GM19351 (cell line): ENCODE measurements around the gene SHISA2.
"Not testable (repeated sequence)": the region's sequence is repeated elsewhere in the genome, so short reads cannot be mapped to it uniquely, and the experiment has no call there.

Experiments used
- ATAC-seq: cut with Tn5 transposase; IDR thresholded peaks from one replicate; pipeline ENCODE4 v1.9.1; 2021; ENCODE audit warnings: mild to moderate bottlenecking, moderate library complexity; ENCODE audit not compliant: unreplicated experiment

The SHISA2 gene

DNA sequence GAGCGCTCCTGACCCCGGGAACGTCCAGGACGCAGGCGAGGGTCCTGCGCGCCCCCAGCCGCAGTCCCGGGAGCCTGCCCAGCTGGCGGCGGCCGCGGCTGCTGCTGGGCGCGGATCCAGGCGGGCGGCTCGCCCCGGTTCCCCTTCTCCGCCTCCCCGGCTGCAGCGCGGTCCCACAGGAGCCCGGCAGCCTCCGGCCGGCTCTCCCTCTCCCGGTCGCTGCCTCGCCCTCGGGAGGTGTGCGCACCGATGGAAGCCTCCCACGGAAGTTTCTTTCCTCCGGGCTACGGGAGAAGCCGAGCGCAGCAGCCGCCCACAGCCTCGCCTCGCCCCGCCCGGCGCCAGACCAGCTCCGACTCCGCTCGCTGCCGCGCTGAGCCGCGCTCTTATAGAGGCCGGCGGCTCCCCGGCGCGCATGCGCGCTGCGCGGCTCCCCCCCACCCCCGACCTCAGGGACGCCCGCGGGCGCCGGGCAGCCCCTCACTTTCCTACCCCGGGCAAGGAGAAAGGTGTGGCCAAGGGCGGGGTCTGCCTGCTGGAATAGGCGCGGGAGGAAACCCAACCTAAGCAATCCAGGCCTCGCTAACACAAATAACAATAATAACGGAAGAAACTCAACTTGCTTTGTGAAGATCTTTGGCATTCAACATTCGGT, at the start of gene SHISA2:
SHISA2 (minus strand) TSS at position 360 of the 655 bp plus-strand sequence. CDS start 1,041 bp downstream, outside the sequence.
- no peak for ATAC-seq

DNA sequence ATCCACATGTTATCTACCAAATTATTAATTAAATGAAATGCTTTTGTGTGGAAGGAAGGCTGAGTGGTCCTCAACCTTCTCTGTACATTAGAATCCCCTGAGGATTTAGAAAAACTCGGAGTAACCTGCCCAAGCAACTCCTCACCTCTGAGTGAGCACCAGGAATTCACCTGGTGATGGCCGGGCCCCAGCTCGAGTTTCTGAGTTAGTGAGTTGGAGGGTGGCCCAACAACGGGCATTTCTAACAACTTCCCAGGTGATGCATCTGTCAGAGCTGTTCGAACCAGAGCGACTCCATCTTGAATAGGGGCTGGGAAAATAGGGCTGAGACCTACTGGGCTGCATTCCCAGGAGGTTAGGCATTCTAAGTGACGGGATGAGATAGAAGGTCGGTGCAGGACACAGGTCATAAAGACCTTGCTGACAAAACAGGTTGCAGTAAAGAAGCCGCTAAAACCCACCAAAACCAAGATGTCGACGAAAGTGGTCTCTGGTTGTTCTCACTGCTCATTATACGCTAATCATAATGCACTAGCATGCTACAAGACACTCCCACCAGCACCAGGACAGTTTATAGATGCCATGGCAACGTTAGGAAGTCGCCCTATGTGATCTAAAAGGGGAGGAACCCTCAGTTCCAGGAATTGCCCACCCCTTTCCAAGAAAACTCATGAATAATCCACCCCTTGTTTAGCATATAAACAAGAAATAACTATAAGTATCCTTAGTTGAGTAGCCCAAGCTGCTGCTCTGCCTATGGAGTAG, 44.2 kb upstream of the SHISA2 start:
- no peak for ATAC-seq

DNA sequence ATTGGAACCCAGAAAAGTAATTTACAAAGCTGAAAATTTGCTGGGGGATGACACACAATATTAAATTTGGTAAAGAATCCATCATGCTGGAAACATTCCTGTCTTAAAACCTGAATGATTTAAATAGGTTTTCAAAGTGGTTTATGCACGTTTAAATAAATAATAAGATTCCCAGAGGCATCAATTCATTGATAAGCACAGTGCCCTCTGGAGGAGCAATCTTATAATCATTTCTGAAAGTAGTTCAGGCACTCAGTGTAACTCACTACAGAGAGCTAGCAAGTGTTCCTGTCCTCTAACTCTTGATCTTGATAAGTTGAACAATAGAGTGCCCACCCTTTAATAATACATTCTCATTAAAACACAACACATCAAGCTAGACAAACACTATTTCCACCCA, 43.5 kb upstream of the SHISA2 start:
- ATAC-seq, result no peak

DNA sequence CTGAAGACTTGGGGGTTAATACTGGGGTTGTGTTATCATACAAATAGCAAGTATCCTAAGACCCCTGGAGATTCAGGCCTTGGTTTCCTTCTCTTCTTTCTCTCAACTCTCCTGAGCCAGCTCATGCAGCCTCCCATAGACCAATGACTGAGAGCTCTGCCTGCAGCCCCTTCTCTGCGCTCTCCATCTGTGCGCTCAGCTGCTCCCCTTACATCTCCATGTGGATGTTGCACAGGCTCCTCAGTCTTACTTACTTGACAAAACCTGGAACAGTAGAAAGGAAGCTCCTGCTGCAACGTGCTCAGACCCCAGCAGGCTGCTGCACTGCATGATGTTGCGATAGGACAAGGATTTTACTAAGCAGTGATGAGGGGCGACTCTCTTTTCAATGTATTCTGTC, 25.0 kb upstream of the SHISA2 start:
- not testable (repeated sequence) for ATAC-seq

DNA sequence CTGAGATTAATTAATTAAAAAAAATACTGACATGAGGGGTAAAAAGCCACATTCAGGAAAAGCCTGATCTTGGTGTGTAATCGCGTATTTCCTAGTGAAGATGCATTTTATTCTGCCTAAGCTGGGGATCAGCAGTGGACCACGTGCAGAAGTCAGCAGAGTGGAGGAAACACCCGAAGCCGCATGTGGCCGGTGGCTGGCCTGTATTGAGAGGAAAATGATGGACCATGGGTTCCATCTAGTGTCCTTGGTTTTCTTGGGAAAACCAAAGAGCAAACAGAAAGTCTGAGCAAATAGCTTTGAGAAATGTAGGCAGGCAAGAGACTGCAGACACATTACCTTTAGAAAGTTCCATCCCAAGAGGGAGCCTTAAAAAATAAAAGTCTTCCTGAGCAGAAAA, 23.7 kb upstream of the SHISA2 start:
- no peak for ATAC-seq

DNA sequence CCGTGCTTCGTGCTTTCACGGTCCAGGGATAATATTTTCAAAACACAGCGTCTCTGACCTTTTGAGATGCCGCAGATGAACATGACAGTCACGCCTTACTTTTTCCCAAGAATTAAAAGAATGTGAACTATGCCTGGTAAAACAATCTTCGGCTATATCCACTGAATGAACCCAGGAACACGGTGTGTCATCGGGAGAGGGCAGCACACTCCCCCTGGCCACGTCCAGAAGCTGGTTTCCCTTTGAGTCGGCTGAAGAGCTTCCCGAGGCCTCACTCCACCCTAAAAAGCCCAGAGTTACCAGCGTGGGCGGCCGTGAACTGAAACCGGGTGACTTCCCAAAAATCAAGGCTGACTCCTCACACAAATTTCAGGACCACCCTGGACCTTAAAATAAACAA, 22.9 kb upstream of the SHISA2 start:
- ATAC-seq, result no peak

DNA sequence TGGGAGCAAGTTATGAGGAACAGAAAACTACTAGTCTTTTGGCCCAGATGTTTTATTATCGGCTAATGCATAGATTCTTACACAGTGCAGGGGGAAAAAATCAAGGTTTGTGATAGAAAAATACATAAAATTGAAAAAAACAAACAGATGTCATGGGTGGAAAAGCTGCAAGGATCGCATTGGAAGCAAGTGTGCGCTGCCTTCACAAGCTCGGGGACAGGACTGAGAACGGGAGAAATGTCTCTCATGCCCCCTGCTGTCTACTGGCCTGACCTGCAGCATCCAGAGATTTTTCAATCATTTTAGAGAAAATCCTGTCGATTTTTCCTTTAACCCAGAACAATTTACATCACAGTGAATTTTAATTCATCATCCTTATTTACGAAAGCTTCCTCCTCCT, 20.5 kb upstream of the SHISA2 start:
- not testable (repeated sequence) for ATAC-seq

DNA sequence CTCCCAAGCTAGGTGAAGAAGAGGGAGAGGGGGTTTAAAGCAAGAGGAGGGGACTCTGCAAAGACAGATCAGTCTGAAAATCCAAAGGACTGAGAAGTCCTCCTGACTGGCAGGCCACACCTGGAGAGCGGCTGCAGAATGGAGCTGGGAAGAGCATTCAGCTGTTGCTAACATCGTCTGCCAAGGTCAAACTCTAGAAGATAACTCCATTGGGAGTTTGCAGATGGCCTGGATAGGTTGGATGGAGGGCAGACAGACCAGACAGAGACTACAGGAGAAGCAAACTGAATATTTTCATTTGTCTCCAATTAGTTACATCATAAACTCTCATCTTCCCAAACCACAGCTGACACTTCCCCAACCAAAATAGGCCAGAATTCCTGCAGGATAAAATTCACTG, 19.9 kb upstream of the SHISA2 start:
- no peak for ATAC-seq

DNA sequence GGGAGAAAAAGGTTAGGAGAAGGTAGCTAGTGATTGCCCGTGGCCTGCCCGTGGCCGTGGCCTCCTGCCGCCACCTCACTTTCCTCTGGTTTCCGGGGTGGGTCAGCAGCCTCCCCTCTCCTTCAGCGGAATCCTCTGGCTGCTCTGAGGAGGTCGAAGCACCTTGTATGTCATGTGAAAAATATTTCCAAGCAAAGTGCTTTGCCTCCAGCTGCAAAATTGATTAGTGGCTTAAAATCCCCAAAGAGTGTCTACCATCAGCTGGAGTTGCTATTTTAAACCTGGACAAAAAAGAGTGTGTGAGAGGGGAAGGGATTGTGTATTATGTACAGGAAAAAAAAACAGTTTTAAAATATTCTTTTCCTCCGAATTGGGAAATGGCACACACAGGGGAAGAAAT, 17.8 kb upstream of the SHISA2 start:
- not testable (repeated sequence) for ATAC-seq

DNA sequence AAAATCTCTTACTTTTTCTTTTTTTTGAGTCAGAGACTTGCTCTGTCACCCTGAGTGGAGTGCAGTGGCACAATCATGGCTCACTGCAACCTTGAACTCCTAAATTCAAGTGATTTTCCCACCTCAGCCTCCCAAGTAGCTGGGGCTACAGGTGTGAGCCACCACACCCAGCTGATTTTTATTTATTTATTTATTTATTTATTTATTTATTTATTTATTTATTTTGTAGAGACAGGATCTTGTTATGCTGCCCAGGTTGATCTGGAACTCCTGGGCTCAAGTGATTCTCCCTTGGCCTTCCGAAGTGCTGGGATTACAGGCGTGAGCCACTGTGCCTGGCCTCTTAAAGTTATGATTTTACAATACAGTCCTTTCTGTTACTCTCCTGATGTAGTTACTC, 16.6 kb upstream of the SHISA2 start:
- not testable (repeated sequence) for ATAC-seq

DNA sequence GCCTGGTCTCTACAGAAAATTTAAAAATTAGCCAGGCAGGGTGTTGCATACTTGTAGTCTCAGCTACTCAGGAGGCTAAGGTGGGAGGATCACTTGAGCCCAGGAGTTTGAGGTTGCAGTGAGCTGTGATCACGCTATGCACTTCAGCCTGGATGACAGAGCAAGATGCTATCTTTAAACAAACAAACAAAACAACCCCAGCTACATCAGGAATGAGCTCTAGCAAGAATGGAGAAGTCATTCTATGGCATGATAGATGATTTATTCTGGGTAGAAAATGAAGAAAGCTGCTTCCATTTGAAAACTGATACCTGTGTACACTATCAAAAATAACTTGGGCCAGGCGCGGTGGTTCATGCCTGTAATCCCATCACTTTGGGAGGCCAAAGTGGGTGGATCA, 15.8 kb upstream of the SHISA2 start:
- ATAC-seq, result no peak

DNA sequence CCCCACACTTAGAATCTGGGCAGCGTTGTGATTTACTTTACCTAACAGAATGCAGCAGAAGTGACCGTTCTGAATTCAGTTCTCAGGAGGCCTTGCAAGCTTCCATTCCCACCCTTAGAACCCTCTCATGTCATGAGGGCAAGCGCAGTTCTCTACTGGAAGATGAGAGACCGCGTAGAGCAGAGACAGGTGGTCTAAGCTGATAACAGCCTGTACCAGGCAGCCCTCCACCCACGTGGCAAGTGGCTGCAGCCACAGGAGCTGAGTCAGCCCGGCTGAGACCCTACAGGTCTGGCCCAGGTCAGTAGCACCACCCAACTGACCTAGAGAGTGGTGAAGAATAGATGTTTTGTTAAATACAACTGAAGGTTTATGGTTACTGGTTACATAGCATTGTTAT, 14.7 kb upstream of the SHISA2 start:
- not testable (repeated sequence) for ATAC-seq

DNA sequence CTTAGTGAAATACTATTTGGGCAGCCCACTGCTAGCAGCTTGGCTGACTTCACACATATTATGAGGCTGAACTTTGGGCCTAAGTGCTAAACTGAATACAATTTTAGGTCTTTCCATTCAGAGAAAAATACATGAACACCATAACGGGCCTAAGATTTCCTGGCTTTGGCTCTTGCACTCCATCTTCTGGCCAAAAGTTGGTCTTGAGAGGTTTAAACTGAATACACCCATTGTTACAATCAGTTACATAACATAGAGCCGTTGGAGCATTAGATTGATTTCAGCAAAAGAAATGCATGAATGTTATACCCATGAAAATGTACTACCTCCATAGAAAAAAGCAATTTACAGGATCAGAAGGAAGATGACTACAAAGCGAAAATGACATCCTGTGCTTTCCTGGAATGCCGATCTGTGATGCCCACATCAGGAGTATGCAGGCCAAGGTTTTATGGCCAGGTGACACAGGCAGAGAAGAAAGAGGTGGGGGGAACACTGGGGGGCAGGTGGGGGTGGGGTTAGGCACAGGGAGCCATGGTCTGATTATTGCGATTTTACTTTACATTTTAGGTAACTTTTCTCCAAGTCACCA, 11.1 kb upstream of the SHISA2 start:
- ATAC-seq, result no peak

DNA sequence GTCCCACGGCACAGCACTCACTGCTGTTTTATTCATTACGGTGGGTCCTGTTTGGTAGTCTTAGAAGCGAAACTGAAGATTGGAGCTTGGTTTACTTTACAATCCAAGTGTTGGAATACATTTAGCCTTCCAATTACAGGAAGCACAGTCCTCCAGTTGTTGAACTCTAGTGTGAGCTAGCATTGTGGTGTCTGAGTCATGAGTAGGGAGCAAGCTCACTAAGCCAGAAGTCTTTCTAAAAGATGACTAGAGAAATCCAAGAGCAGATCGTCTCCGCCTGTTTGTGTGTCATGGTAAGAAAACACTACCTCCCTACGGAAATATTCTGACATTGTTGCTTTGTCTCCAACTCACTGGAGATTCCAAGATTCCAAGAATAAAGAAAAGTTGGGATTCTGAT, 10.1 kb upstream of the SHISA2 start:
- no peak for ATAC-seq

DNA sequence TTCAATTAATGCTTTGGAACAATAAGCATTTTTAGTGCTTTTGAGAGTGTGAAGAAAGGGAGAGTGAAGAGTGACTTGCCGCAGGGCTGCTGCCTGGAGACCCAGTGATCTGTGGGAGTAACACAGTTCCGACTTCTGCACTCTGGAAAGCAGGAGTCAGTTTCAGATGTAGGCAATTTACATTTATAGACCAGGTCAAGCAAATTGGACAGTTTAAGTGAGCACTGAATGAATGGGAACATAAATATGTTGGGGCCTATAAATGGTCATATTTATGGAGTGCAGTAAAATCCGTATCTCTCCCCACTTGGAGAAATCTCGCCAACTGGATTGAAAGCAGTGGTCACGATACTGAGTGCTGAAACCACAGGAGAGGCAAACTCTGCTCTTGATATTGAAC, 9.4 kb upstream of the SHISA2 start:
- no peak for ATAC-seq

DNA sequence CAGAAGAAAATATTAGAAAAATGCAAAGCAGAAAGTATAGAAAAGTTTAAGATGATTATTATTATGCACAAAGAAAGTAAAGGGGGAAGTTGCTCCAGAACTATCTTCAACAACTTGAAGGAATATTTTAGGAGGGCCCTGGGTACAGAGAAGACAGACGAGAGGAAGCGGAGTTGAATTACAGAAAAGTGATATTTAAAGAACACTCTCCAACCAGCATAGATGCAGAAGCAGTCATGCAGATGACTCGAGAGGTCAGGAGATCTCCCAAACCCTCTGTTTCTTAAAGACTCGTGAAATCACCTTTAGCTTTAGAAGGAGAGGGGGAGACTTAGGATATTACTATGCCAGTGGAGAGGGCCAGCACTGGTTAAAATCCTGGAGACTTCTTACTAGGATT, 8.5 kb upstream of the SHISA2 start:
- no peak for ATAC-seq

DNA sequence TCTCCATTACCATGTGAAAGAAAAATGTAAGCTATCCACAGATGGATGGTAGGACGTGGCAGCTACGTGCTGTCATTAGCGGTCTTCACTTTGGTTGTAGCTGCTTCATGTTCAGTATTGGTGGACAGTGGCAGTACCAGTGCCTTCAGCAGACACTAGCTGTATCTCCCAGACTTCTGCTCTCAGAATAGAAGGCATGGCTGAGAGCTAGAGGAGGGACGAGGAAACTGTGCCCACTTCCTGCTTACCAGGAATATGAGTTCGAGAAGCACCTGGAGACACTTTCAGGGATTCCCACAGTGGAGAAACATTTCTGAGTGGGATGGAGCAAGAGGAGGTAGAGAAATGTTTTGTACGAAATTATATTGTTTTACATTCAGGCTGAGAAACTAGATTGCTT, 6.9 kb upstream of the SHISA2 start:
- ATAC-seq, result no peak

DNA sequence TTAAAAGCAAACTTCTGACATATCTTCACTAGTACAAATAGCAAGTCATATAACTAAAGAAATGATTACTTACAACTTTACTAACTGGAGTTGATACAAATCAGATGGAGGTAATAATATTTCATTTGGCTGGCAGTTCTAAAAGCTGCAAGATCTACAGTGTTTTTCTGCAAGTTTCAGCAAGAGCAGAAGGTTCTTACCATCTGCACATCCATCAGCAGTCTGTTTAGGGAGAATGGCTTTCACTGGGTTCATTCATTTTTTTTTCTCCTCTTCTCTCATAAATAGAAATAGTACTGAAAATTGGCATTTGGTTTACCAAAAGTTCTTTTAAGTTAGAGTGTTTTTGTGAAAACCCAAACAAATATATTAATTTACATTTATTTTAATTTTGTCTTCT, 3.1 kb upstream of the SHISA2 start:
- no peak for ATAC-seq

DNA sequence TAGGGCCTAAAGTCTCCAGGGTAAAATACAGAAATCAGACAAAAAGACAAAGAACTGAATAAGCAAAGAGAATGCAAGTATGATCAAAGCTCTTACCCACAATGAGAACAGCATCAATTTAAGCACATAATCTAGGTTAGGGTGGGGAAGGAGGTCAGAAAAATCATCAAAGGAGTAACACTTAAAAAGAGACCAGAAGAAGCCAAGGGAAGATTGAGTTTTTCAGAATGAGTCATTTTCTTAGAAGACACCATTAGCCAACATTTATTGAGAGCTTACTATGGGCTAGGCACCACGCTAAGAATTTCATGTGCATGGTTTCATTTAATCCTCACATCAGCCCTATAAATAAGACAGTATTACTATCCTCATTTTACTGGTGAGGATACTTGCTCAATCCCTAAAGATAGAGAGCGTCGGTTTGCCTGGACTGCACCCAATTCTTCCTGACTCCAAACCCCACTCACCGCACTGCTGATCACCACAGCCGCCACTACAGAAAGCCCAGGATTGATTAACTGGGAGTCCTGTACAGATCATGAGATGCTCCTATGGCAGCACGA, 1.7 kb upstream of the SHISA2 start:
- no peak for ATAC-seq

DNA sequence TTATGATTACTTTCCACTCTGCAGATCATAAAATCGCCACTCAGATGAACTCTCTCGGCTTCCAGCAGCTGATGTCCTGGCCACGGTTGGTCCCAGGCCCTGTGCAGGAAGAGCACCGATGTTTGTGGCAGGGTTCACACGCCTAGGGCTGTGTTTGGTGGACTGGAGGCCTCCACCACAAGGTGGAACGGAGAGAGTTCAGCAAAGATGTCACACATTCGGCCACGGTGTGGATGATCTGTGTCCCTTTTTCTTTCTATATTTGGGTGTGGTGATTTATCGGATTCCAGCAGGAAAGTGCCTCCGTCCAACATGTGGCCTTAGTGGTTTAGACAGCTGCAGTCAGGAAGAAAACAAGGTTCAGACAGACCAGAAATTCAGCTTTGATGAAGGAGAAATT, 521 bp upstream of the SHISA2 start:
- no peak for ATAC-seq

DNA sequence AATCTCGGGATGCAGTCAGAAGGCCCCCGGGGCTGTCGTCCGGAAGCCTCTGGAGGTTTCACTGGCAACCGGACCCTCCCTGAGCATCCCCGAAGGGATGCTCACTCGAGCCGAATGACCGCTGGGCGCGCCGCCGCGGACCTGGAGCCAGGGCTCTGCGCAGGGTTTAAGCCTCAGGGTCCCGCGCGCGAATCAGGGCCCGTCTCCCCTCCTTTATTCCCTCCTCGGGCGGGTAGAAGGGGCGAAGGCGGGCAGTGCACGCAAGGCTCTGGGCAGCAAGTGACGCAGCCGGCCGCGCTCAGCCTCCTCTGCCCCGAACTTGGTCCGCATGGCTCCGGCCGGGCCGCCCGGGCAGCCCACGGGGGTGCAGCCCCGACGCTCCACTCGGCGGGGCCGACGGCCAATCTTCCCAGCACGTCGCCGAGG, 572 bp downstream of the SHISA2 start:
- no peak for ATAC-seq
